Keratinocyte (primary cell): ENCODE data around the gene CRK.

Source experiments
- CTCF ChIP-seq, 3 experiments: IDR thresholded peaks in 1 of 3; conservative IDR thresholded peaks in 1 of 3; optimal IDR thresholded peaks in 1 of 3; 2 replicates in 2 of 3; 3 replicates in 1 of 3; pipeline versions ENCODE3 to v1.5.1; 2011; ENCODE audit warnings: low read length in 3 of 3, mild to moderate bottlenecking in 3 of 3, moderate library complexity in 2 of 3, control low read depth in 1 of 3, inconsistent platforms in 1 of 3; ENCODE audit not compliant: insufficient read depth in 2 of 3; ENCODE audit errors: extremely low read depth in 1 of 3
- EZH2 ChIP-seq: IDR thresholded peaks from one replicate; pipeline ENCODE4 v1.6.1; 2012; ENCODE audit warnings: inconsistent platforms, mild to moderate bottlenecking, low read length, moderate library complexity

- TF ChIP-seq CTCF (optimal IDR thresholded peaks at IDR 0.05 in 1 of 3, IDR thresholded peaks at IDR 0.05 in 1 of 3, conservative IDR thresholded peaks at IDR 0.05 in 1 of 3; ENCODE audit: extremely low read depth in 1 of 3, insufficient read depth in 2 of 3, low read length in 3 of 3) (no peak), EZH2 (no peak)
Measured at GRCh38 chr17:1373707-1374237, 82.3 kb downstream of the CRK start.
